ENCODE results near the gene MAP3K6.
A peak's percentile ranks its signal among the peaks of the same experiment; 100 is the strongest.

The MAP3K6 gene

GRCh38 chr1:27357281-27358037 lies 9.3 kb downstream of the MAP3K6 start:
- Mint-ChIP-seq H3K4me3 (peak overlapping the region; percentile 77), H3K27ac (peak overlapping the region; percentile 81), H3K27me3 (no peaks in the 10 kb centered on the region), H3K4me1 (ENCODE audit: low read depth) (peaks cover 42% of the 10 kb centered on the region), H3K9me3 (ENCODE audit: low read depth) (no peaks in the 10 kb centered on the region), H3K36me3 (no peaks in the 10 kb centered on the region)

GRCh38 chr1:27356619-27357280 lies 10.0 kb downstream of the MAP3K6 start:
- H3K9me3 Mint-ChIP-seq (ENCODE audit: low read depth), result no peaks in the 10 kb centered on the region
- peaks cover 42% of the 10 kb centered on the region for H3K4me1 Mint-ChIP-seq (ENCODE audit: low read depth)
- H3K27ac Mint-ChIP-seq, result peak overlapping the region; percentile 81
- no peaks in the 10 kb centered on the region for H3K27me3 Mint-ChIP-seq
- H3K4me3 Mint-ChIP-seq, result peak overlapping the region; percentile 77
- no peaks in the 10 kb centered on the region for H3K36me3 Mint-ChIP-seq

- Mint-ChIP-seq H3K4me1 (ENCODE audit: low read depth) (peaks cover 42% of the 10 kb centered on the region), H3K27ac (peak overlapping the region; percentile 28), H3K36me3 (no peaks in the 10 kb centered on the region), H3K9me3 (ENCODE audit: low read depth) (no peaks in the 10 kb centered on the region), H3K27me3 (no peaks in the 10 kb centered on the region), H3K4me3 (peak overlapping the region; percentile 57)
Observed at GRCh38 chr1:27356277-27356618, 10.5 kb downstream of the MAP3K6 start.

GRCh38 chr1:27355683-27356082 lies 11.1 kb downstream of the MAP3K6 start:
- peaks cover 42% of the 10 kb centered on the region for H3K4me1 Mint-ChIP-seq (ENCODE audit: low read depth)
- H3K27me3 Mint-ChIP-seq, result no peaks in the 10 kb centered on the region
- no peaks in the 10 kb centered on the region for H3K36me3 Mint-ChIP-seq
- H3K27ac Mint-ChIP-seq, result peak overlapping the region; percentile 50
- no peaks in the 10 kb centered on the region for H3K9me3 Mint-ChIP-seq (ENCODE audit: low read depth)
- peak overlapping the region; percentile 28 for H3K4me3 Mint-ChIP-seq

GRCh38 chr1:27353629-27354028 lies 13.1 kb downstream of the MAP3K6 start:
- Mint-ChIP-seq H3K4me3 (no peak overlapping the region), H3K4me1 (ENCODE audit: low read depth) (peaks cover 27% of the 10 kb centered on the region), H3K27ac (no peak overlapping the region), H3K9me3 (ENCODE audit: low read depth) (no peaks in the 10 kb centered on the region), H3K36me3 (no peaks in the 10 kb centered on the region), H3K27me3 (no peaks in the 10 kb centered on the region)

GRCh38 chr1:27353166-27353565 lies 13.6 kb downstream of the MAP3K6 start:
- peaks cover 27% of the 10 kb centered on the region for H3K4me1 Mint-ChIP-seq (ENCODE audit: low read depth)
- no peak overlapping the region for H3K27ac Mint-ChIP-seq
- H3K36me3 Mint-ChIP-seq, result no peaks in the 10 kb centered on the region
- no peak overlapping the region for H3K4me3 Mint-ChIP-seq
- no peaks in the 10 kb centered on the region for H3K27me3 Mint-ChIP-seq
- no peaks in the 10 kb centered on the region for H3K9me3 Mint-ChIP-seq (ENCODE audit: low read depth)

- H3K27me3 Mint-ChIP-seq, result no peaks in the 10 kb centered on the region
- H3K27ac Mint-ChIP-seq, result no peak overlapping the region
- H3K36me3 Mint-ChIP-seq, result no peaks in the 10 kb centered on the region
- H3K9me3 Mint-ChIP-seq (ENCODE audit: low read depth), result no peaks in the 10 kb centered on the region
- H3K4me3 Mint-ChIP-seq, result no peak overlapping the region
- peaks cover 22% of the 10 kb centered on the region for H3K4me1 Mint-ChIP-seq (ENCODE audit: low read depth)
Observed at GRCh38 chr1:27351541-27352107, 15.1 kb downstream of the MAP3K6 start.

GRCh38 chr1:27350663-27351540 lies 15.9 kb downstream of the MAP3K6 start:
- Mint-ChIP-seq H3K27ac (no peak overlapping the region), H3K36me3 (no peaks in the 10 kb centered on the region), H3K9me3 (ENCODE audit: low read depth) (no peaks in the 10 kb centered on the region), H3K4me3 (no peak overlapping the region), H3K4me1 (ENCODE audit: low read depth) (peaks cover 21% of the 10 kb centered on the region), H3K27me3 (no peaks in the 10 kb centered on the region)

GRCh38 chr1:27349784-27350662 lies 16.7 kb downstream of the MAP3K6 start:
- peaks cover 16% of the 10 kb centered on the region for H3K4me1 Mint-ChIP-seq (ENCODE audit: low read depth)
- H3K27me3 Mint-ChIP-seq, result no peaks in the 10 kb centered on the region
- H3K36me3 Mint-ChIP-seq, result no peaks in the 10 kb centered on the region
- H3K4me3 Mint-ChIP-seq, result no peak overlapping the region
- no peak overlapping the region for H3K27ac Mint-ChIP-seq
- no peaks in the 10 kb centered on the region for H3K9me3 Mint-ChIP-seq (ENCODE audit: low read depth)

- Mint-ChIP-seq H3K4me3 (peak overlapping the region; percentile 35), H3K27ac (no peak overlapping the region), H3K27me3 (no peaks in the 10 kb centered on the region), H3K4me1 (ENCODE audit: low read depth) (peaks cover 20% of the 10 kb centered on the region), H3K9me3 (ENCODE audit: low read depth) (no peaks in the 10 kb centered on the region), H3K36me3 (no peaks in the 10 kb centered on the region)
Observed at GRCh38 chr1:27348861-27349783, 17.6 kb downstream of the MAP3K6 start.

GRCh38 chr1:27346991-27347624 lies 19.7 kb downstream of the MAP3K6 start:
- H3K27me3 Mint-ChIP-seq, result no peaks in the 10 kb centered on the region
- H3K4me1 Mint-ChIP-seq (ENCODE audit: low read depth), result peaks cover 38% of the 10 kb centered on the region
- H3K4me3 Mint-ChIP-seq, result no peak overlapping the region
- H3K36me3 Mint-ChIP-seq, result no peaks in the 10 kb centered on the region
- peak overlapping the region; percentile 41 for H3K27ac Mint-ChIP-seq
- H3K9me3 Mint-ChIP-seq (ENCODE audit: low read depth), result no peaks in the 10 kb centered on the region

GRCh38 chr1:27346357-27346756 lies 20.4 kb downstream of the MAP3K6 start:
- H3K27me3 Mint-ChIP-seq, result no peaks in the 10 kb centered on the region

GRCh38 chr1:27345272-27345671 lies 21.5 kb downstream of the MAP3K6 start:
- Mint-ChIP-seq H3K4me1 (ENCODE audit: low read depth) (peaks cover 51% of the 10 kb centered on the region), H3K27me3 (no peaks in the 10 kb centered on the region), H3K27ac (no peak overlapping the region), H3K36me3 (no peaks in the 10 kb centered on the region), H3K4me3 (no peak overlapping the region), H3K9me3 (ENCODE audit: low read depth) (no peaks in the 10 kb centered on the region)

More at GRCh38 chr1:27346357-27346756, 20.4 kb downstream of the MAP3K6 start:
- Mint-ChIP-seq H3K9me3 (ENCODE audit: low read depth) (no peaks in the 10 kb centered on the region), H3K4me1 (ENCODE audit: low read depth) (peaks cover 43% of the 10 kb centered on the region), H3K27ac (peak overlapping the region; percentile 43), H3K4me3 (no peak overlapping the region), H3K36me3 (no peaks in the 10 kb centered on the region)

Measured in activated naive CD8-positive, alpha-beta T cell (primary cell).